Trophoblast cell (in vitro differentiated cells and primary cell): ENCODE measurements around the gene IER5L.

Experiments used
- DNase-seq, 2 donors: peaks; one replicate each; pipeline ENCODE4 v3.0.0-alpha.2; 2016
- H2AFZ ChIP-seq: 2 replicates; pipeline ENCODE4 v1.6.1; 2013; ENCODE audit warnings: low read length, moderate library complexity, mild to moderate bottlenecking; ENCODE audit not compliant: insufficient read depth, poor library complexity
- H2AK5ac ChIP-seq: 2 replicates; pipeline ENCODE4 v1.6.1; 2013; ENCODE audit warnings: mild to moderate bottlenecking, low read length
- H2BK120ac ChIP-seq: 2 replicates; pipeline ENCODE4 v1.6.1; 2013; ENCODE audit warnings: low read length, mild to moderate bottlenecking, moderate library complexity; ENCODE audit not compliant: insufficient read depth, poor library complexity
- H2BK12ac ChIP-seq: 2 replicates; pipeline ENCODE4 v1.6.1; 2013; ENCODE audit warnings: mild to moderate bottlenecking, low read length, moderate library complexity
- H2BK5ac ChIP-seq: 2 replicates; pipeline ENCODE4 v1.6.1; 2013; ENCODE audit warnings: low read length, low read depth, moderate library complexity, mild to moderate bottlenecking; ENCODE audit not compliant: poor library complexity
- H3K14ac ChIP-seq: 2 replicates; pipeline ENCODE4 v1.6.1; 2013; ENCODE audit warnings: mild to moderate bottlenecking, low read length
- H3K18ac ChIP-seq: 2 replicates; pipeline ENCODE4 v1.6.1; 2013; ENCODE audit warnings: mild to moderate bottlenecking, low read length
- H3K23ac ChIP-seq: 2 replicates; pipeline ENCODE4 v1.6.1; 2013; ENCODE audit warnings: low read length
- H3K27ac ChIP-seq: 2 replicates; pipeline ENCODE4 v1.5.1; 2013; ENCODE audit warnings: low read depth, mild to moderate bottlenecking, inconsistent platforms, low read length, moderate library complexity
- H3K27me3 ChIP-seq: 2 replicates; pipeline ENCODE4 v1.6.1; 2013; ENCODE audit warnings: inconsistent platforms, mild to moderate bottlenecking, low read length, moderate library complexity; ENCODE audit not compliant: insufficient read depth
- H3K36me3 ChIP-seq, 2 experiments: 1 replicate in 1 of 2; 2 replicates in 1 of 2; pipeline ENCODE4 v1.6.1; 2013; ENCODE audit warnings: low read length in 2 of 2, mild to moderate bottlenecking in 2 of 2, moderate library complexity in 1 of 2; ENCODE audit not compliant: insufficient read depth in 2 of 2, control insufficient read depth in 1 of 2
- H3K4ac ChIP-seq: 2 replicates; pipeline ENCODE4 v1.6.1; 2013; ENCODE audit warnings: low read depth, mild to moderate bottlenecking, low read length, moderate library complexity
- H3K4me1 ChIP-seq, 2 experiments: 1 replicate in 1 of 2; 2 replicates in 1 of 2; pipeline ENCODE4 v1.6.1; 2013; ENCODE audit warnings: low read length in 2 of 2, mild to moderate bottlenecking in 2 of 2, moderate library complexity in 1 of 2; ENCODE audit not compliant: insufficient read depth in 2 of 2, control insufficient read depth in 1 of 2
- H3K4me2 ChIP-seq: 2 replicates; pipeline ENCODE4 v1.6.1; 2013; ENCODE audit warnings: inconsistent platforms, mild to moderate bottlenecking, low read length, moderate library complexity
- H3K4me3 ChIP-seq: 2 replicates; pipeline ENCODE4 v1.5.1; 2013; ENCODE audit warnings: mild to moderate bottlenecking, low read depth, low read length, inconsistent platforms
- H3K79me1 ChIP-seq: one replicate; pipeline ENCODE4 v1.6.1; 2013; ENCODE audit warnings: low read length
- H3K79me2 ChIP-seq: 2 replicates; pipeline ENCODE4 v1.6.1; 2013; ENCODE audit warnings: low read length, mild to moderate bottlenecking; ENCODE audit not compliant: control insufficient read depth, insufficient read depth, poor library complexity
- H3K9ac ChIP-seq: 2 replicates; pipeline ENCODE4 v1.6.1; 2013; ENCODE audit warnings: mild to moderate bottlenecking, low read length
- H3K9me3 ChIP-seq: 2 replicates; pipeline ENCODE4 v1.6.1; 2013; ENCODE audit warnings: low read depth, mild to moderate bottlenecking, control low read depth, inconsistent platforms, low read length; ENCODE audit not compliant: insufficient read depth
- H4K12ac ChIP-seq: 2 replicates; pipeline ENCODE4 v1.6.1; 2013; ENCODE audit warnings: low read depth, mild to moderate bottlenecking, low read length, moderate library complexity
- H4K8ac ChIP-seq: 2 replicates; pipeline ENCODE4 v1.6.1; 2013; ENCODE audit warnings: low read depth, mild to moderate bottlenecking, low read length, moderate library complexity
- H4K91ac ChIP-seq: one replicate; pipeline ENCODE4 v1.6.1; 2013; ENCODE audit warnings: low read depth, mild to moderate bottlenecking, low read length, moderate library complexity
- WGBS: extraction: QIAGEN DNeasy Blood & Tissue Kit; methylation state at CpG from one replicate; pipeline ENCODE4 v1.1.7; 2013; ENCODE audit warnings: missing lambda C conversion rate; ENCODE audit not compliant: insufficient read length, insufficient coverage; ENCODE audit errors: extremely low coverage; 5-methylcytosine and 5-hydroxymethylcytosine counted together

The IER5L gene

GRCh38 chr9:129201289-129201688 is 23.2 kb upstream of the IER5L start:
- peaks cover 5 to 7% of the 10 kb centered on the region in 2 experiments for H3K4me1 ChIP-seq
- H3K14ac ChIP-seq: no peak overlapping the region
- no peak overlapping the region for H2BK12ac ChIP-seq
- no peak overlapping the region for H3K4me3 ChIP-seq
- H2BK120ac ChIP-seq: no peak overlapping the region
- peaks cover 3% of the 10 kb centered on the region for H3K9me3 ChIP-seq
- H3K27me3 ChIP-seq: no peaks in the 10 kb centered on the region
- WGBS: no CpG with 5 or more reads among the region's 9 CpGs
- no peaks in the 10 kb centered on the region for H3K36me3 ChIP-seq
- DNase-seq: no peak
- peaks cover 5% of the 10 kb centered on the region for H3K79me1 ChIP-seq
- no peak overlapping the region for H2AFZ ChIP-seq
- no peak overlapping the region for H4K91ac ChIP-seq
- H4K8ac ChIP-seq: no peak overlapping the region
- H3K27ac ChIP-seq: no peak overlapping the region
- H3K9ac ChIP-seq: no peak overlapping the region
- H2BK5ac ChIP-seq: no peak overlapping the region
- no peak overlapping the region for H3K4ac ChIP-seq
- no peak overlapping the region for H4K12ac ChIP-seq
- no peak overlapping the region for H3K23ac ChIP-seq
- no peak overlapping the region for H3K4me2 ChIP-seq
- no peak overlapping the region for H2AK5ac ChIP-seq
- H3K18ac ChIP-seq: no peak overlapping the region
- H3K79me2 ChIP-seq: no peaks in the 10 kb centered on the region

DNA sequence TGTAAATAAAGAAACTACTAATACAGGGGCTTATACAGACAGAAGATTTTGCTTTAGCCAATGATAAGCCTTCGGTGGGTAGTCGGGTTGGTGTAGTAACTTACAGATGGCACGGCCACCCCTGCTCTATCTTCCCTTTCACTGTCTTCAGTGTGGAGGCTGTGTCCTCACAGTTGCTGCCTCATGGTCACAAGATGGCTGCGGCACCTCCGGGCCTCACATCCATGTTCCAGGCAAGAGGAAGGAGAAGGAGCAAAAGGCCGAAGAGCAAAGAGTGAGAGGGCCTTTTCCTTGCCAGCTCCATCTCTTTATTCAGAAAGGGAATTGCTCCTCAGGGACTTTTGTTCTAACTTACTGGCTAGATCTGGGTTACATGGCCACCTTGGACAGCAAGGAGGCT is 22.2 kb upstream of the IER5L start:
- H4K8ac ChIP-seq: no peak overlapping the region
- peaks cover 5% of the 10 kb centered on the region for H3K79me1 ChIP-seq
- no peaks in the 10 kb centered on the region for H3K36me3 ChIP-seq
- H2BK120ac ChIP-seq: no peak overlapping the region
- H3K14ac ChIP-seq: no peak overlapping the region
- no peak overlapping the region for H3K4ac ChIP-seq
- no peak overlapping the region for H3K23ac ChIP-seq
- no peak overlapping the region for H4K91ac ChIP-seq
- H3K9me3 ChIP-seq: peaks cover 4% of the 10 kb centered on the region
- no peak overlapping the region for H3K18ac ChIP-seq
- WGBS: no CpG with 5 or more reads among the region's 6 CpGs
- no peak overlapping the region for H3K4me3 ChIP-seq
- no peak overlapping the region for H3K9ac ChIP-seq
- H2AK5ac ChIP-seq: no peak overlapping the region
- H3K79me2 ChIP-seq: no peaks in the 10 kb centered on the region
- no peak overlapping the region for H2BK5ac ChIP-seq
- H4K12ac ChIP-seq: no peak overlapping the region
- H3K4me2 ChIP-seq: no peak overlapping the region
- H3K27me3 ChIP-seq: no peaks in the 10 kb centered on the region
- H2BK12ac ChIP-seq: no peak overlapping the region
- H2AFZ ChIP-seq: no peak overlapping the region
- H3K27ac ChIP-seq: no peak overlapping the region
- H3K4me1 ChIP-seq: peaks cover 5 to 7% of the 10 kb centered on the region in 2 experiments
- no peak for DNase-seq

- Histone ChIP-seq H4K12ac (no peak overlapping the region), H3K79me2 (no peaks in the 10 kb centered on the region), H3K23ac (no peak overlapping the region), H3K4me1 (peaks cover 5 to 7% of the 10 kb centered on the region in 2 experiments), H3K9ac (no peak overlapping the region), H3K79me1 (peaks cover 5% of the 10 kb centered on the region), H2BK5ac (no peak overlapping the region), H2BK120ac (no peak overlapping the region), H3K9me3 (peaks cover 4% of the 10 kb centered on the region), H3K4ac (no peak overlapping the region), H3K14ac (no peak overlapping the region), H3K36me3 (no peaks in the 10 kb centered on the region), H3K27ac (no peak overlapping the region), H3K4me2 (no peak overlapping the region), H2AK5ac (no peak overlapping the region), H4K8ac (no peak overlapping the region), H4K91ac (no peak overlapping the region), H3K27me3 (no peaks in the 10 kb centered on the region), H3K18ac (no peak overlapping the region), H3K4me3 (no peak overlapping the region), H2AFZ (no peak overlapping the region), H2BK12ac (no peak overlapping the region)
- WGBS: no CpG with 5 or more reads among the region's 7 CpGs
- DNase-seq: peak; percentile 62 to 77
Observed at GRCh38 chr9:129199044-129199435, 21.0 kb upstream of the IER5L start.

- H2AFZ ChIP-seq: no peak overlapping the region
- H2BK5ac ChIP-seq: no peak overlapping the region
- peaks cover 4% of the 10 kb centered on the region for H3K9me3 ChIP-seq
- H2BK12ac ChIP-seq: peak overlapping the region; percentile 51
- H3K36me3 ChIP-seq: no peaks in the 10 kb centered on the region
- WGBS: no CpG with 5 or more reads among the region's 30 CpGs
- H3K27me3 ChIP-seq: no peaks in the 10 kb centered on the region
- no peaks in the 10 kb centered on the region for H3K79me2 ChIP-seq
- H4K12ac ChIP-seq: no peak overlapping the region
- H3K14ac ChIP-seq: peak overlapping the region; percentile 26
- H2BK120ac ChIP-seq: no peak overlapping the region
- H3K4ac ChIP-seq: no peak overlapping the region
- DNase-seq: peak; percentile 61 to 82
- H4K8ac ChIP-seq: no peak overlapping the region
- H3K9ac ChIP-seq: no peak overlapping the region
- no peak overlapping the region for H3K4me3 ChIP-seq
- peaks cover 4% of the 10 kb centered on the region for H3K79me1 ChIP-seq
- no peak overlapping the region for H3K4me2 ChIP-seq
- no peak overlapping the region for H3K27ac ChIP-seq
- H3K4me1 ChIP-seq: peaks cover 5 to 7% of the 10 kb centered on the region in 2 experiments
- no peak overlapping the region for H3K23ac ChIP-seq
- no peak overlapping the region for H4K91ac ChIP-seq
- peak overlapping the region; percentile 16 for H2AK5ac ChIP-seq
- H3K18ac ChIP-seq: peak overlapping the region; percentile 32
Observed at GRCh38 chr9:129198319-129199043, 20.4 kb upstream of the IER5L start.
